Heart left ventricle (tissue), 13 donors: ENCODE results near the gene GDF10.

ENCODE experiments used
- POLR2A ChIP-seq, 2 donors: fragments of 450-650 bp; IDR thresholded peaks; one replicate each; pipeline ENCODE4 v1.6.1; 2017; ENCODE audit warnings: antibody characterized with exemption in 2 of 2, mild to moderate bottlenecking in 2 of 2, moderate library complexity in 2 of 2
- TF ChIP-seq, protein P1 (sequence below), 12 donors: fragments of 200-600 bp; sonication (generic) in 4 of 12; IDR thresholded peaks; one replicate each; pipeline versions ENCODE4 v1.5.0 to v1.8.0; 2018 to 2022; ENCODE audit warnings: antibody characterized with exemption in 12 of 12, mild to moderate bottlenecking in 5 of 12
- donor health status: ischemic (EF 13 %, LVEDD 7.1; RV severe dilation, severe dysfunction).
- donor health status: DM: no; HTN: yes; CAD: no.
- donor health status: DM: no; HTN: no; CAD: no.
- donor health status: ischemic (EF 25% LVEDD 6.9; RV normal size, moderate dysfunction).
- donor health status: ischemic (EF 25% LVEDD 5.7; RV mildly dilated, moderate dysfunction).
- donor health status: ischemic (EF 35%, LVEDD 5.7; RV mildly dilated, moderate dysfunction).
- donor health status: nonischemic (EF 11% LVEDD 7.7; RV severe dilation, severe dysfunction).
- donor health status: DM: yes; HTN: yes; CAD: no.
- donor health status: PGD.
- donor health status: ischemic (EF 29% LVEDD 5.4; RV normal size, mild dysfunction).
- donor health status: nonischemic (EF 23%, LVEDD 6.1; RV moderate dilation, normal function).

DNA sequence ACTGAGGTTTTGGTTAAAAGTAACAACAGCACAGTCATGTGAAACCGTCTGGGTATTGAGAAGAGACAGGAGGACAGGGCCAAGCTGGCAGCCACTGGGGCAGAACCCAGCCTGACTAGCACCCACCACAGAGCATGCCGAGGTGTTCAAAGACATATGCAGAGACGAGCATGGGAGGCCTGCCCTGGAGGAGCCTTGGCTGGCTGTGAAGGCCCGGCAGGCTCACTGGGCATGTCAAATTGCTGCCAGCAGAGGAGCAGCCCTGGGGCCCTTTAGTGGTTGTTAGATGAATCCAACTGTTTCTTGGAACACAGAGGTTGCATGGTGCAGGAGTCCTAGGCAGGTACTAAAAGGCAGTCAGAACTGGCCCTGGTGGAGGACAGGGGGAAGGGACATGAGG is 17.3 kb downstream of the GDF10 start:
- TF ChIP-seq, protein P1, sequence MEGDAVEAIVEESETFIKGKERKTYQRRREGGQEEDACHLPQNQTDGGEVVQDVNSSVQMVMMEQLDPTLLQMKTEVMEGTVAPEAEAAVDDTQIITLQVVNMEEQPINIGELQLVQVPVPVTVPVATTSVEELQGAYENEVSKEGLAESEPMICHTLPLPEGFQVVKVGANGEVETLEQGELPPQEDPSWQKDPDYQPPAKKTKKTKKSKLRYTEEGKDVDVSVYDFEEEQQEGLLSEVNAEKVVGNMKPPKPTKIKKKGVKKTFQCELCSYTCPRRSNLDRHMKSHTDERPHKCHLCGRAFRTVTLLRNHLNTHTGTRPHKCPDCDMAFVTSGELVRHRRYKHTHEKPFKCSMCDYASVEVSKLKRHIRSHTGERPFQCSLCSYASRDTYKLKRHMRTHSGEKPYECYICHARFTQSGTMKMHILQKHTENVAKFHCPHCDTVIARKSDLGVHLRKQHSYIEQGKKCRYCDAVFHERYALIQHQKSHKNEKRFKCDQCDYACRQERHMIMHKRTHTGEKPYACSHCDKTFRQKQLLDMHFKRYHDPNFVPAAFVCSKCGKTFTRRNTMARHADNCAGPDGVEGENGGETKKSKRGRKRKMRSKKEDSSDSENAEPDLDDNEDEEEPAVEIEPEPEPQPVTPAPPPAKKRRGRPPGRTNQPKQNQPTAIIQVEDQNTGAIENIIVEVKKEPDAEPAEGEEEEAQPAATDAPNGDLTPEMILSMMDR (IDR thresholded peaks at IDR 0.05) = no peak
- no peak for TF ChIP-seq POLR2A (IDR thresholded peaks at IDR 0.05)
